ENCODE results near the gene PARD3.

GRCh38 chr10:34730726-34731125 lies 84.4 kb downstream of the PARD3 start:
- no peak for TF ChIP-seq EHF (CRISPR knock-in tag; IDR thresholded peaks at IDR 0.05)
- TF ChIP-seq EP300 (IDR thresholded peaks at IDR 0.05), result no peak
- no peak for TF ChIP-seq CTCF (IDR thresholded peaks at IDR 0.05)
- no peak for TF ChIP-seq CEBPB (IDR thresholded peaks at IDR 0.05)
- no peak for TF ChIP-seq POLR2A (IDR thresholded peaks at IDR 0.05; ENCODE audit: low read length)
- TF ChIP-seq REST (IDR thresholded peaks at IDR 0.05), result no peak
- TF ChIP-seq ZNF302 (CRISPR knock-in tag; IDR thresholded peaks at IDR 0.05), result no peak
- no peak for TF ChIP-seq SREBF2 (IDR thresholded peaks at IDR 0.05)

Measured in A549 (cell line).